ENCODE measurements around the gene GATA3.

GRCh38 chr10:8116474-8116873 lies 62.0 kb downstream of the GATA3 start:
- TF ChIP-seq CTCF (IDR thresholded peaks at IDR 0.05; ENCODE audit: low read length) = no peak
- TF ChIP-seq EZH2phosphoT487 (IDR thresholded peaks at IDR 0.05; ENCODE audit: low read length) = no peak
- no peak for TF ChIP-seq EZH2 (optimal IDR thresholded peaks at IDR 0.05; ENCODE audit: low read depth, low read length)

Measured in MM.1S (cell line).